Chondrocyte (in vitro differentiated cells): Measurements from ENCODE around the gene CSRP2. TPM values are rescaled to one million over a fixed set of nuclear protein-coding genes. Genes with fewer than 3 reads are reported as not detected.

Experiments
- DNase-seq: peaks from one replicate; pipeline ENCODE4 v3.0.0; 2021; ENCODE audit warnings: mixed read lengths, low spot score
- H3K27ac Mint-ChIP-seq: one replicate; pipeline ENCODE4 v1.8.0; 2021; ENCODE audit warnings: mild to moderate bottlenecking, moderate library complexity, mixed read lengths; ENCODE audit not compliant: unreplicated experiment
- H3K27me3 Mint-ChIP-seq: 2 replicates; pipeline ENCODE4 v1.8.0; 2021; ENCODE audit warnings: low read depth, mixed read lengths
- H3K36me3 Mint-ChIP-seq: 2 replicates; pipeline ENCODE4 v1.8.0; 2021; ENCODE audit warnings: low read depth, mixed read lengths
- H3K4me1 Mint-ChIP-seq: 2 replicates; pipeline ENCODE4 v1.8.0; 2021; ENCODE audit warnings: low read depth, mild to moderate bottlenecking, mixed read lengths
- H3K4me3 Mint-ChIP-seq: one replicate; pipeline ENCODE4 v1.8.0; 2021; ENCODE audit warnings: mild to moderate bottlenecking, moderate library complexity, mixed read lengths; ENCODE audit not compliant: unreplicated experiment
- H3K9me3 Mint-ChIP-seq: 2 replicates; pipeline ENCODE4 v1.8.0; 2021; ENCODE audit warnings: low read depth, mixed read lengths
- CTCF ChIP-seq: fragments of 200-600 bp; sonication (generic); IDR thresholded peaks from 2 replicates; pipeline ENCODE4 v1.5.0; 2021; ENCODE audit warnings: antibody characterized with exemption, mild to moderate bottlenecking, moderate library complexity
- total RNA-seq: library from RNA; stranded (reverse); gene quantifications from 3 replicates; pipeline ENCODE4 v1.2.1, GENCODE V29; 2021

CSRP2 gene
- total RNA-seq, 1 donor from 2014 or later: 215 TPM

- Mint-ChIP-seq H3K9me3 (peaks cover 9% of the 10 kb centered on the region), H3K27me3 (no peaks in the 10 kb centered on the region), H3K27ac (peak overlapping the region; percentile 54), H3K4me1 (peaks cover 53% of the 10 kb centered on the region), H3K36me3 (peaks cover 58% of the 10 kb centered on the region), H3K4me3 (no peak overlapping the region)
- no peak for DNase-seq
- no peak for TF ChIP-seq CTCF
Observed at GRCh38 chr12:76860256-76860655, 18.6 kb downstream of the CSRP2 start.

- TF ChIP-seq CTCF: no peak
- H3K27me3 Mint-ChIP-seq: no peaks in the 10 kb centered on the region
- no peak overlapping the region for H3K4me3 Mint-ChIP-seq
- DNase-seq: no peak
- peak overlapping the region; percentile 54 for H3K27ac Mint-ChIP-seq
- peaks cover 14% of the 10 kb centered on the region for H3K9me3 Mint-ChIP-seq
- peaks cover 47% of the 10 kb centered on the region for H3K4me1 Mint-ChIP-seq
- H3K36me3 Mint-ChIP-seq: peaks cover 63% of the 10 kb centered on the region
Observed at GRCh38 chr12:76859611-76860010, 19.2 kb downstream of the CSRP2 start.

- peaks cover 28% of the 10 kb centered on the region for H3K4me1 Mint-ChIP-seq
- H3K27me3 Mint-ChIP-seq: no peaks in the 10 kb centered on the region
- DNase-seq: no peak
- no peak overlapping the region for H3K4me3 Mint-ChIP-seq
- H3K9me3 Mint-ChIP-seq: peaks cover 14% of the 10 kb centered on the region
- H3K36me3 Mint-ChIP-seq: peaks cover 52% of the 10 kb centered on the region
- no peak overlapping the region for H3K27ac Mint-ChIP-seq
- no peak for TF ChIP-seq CTCF
Observed at GRCh38 chr12:76856018-76856644, 22.7 kb downstream of the CSRP2 start.

- no peak for TF ChIP-seq CTCF
- H3K36me3 Mint-ChIP-seq: peaks cover 55% of the 10 kb centered on the region
- H3K9me3 Mint-ChIP-seq: peaks cover 14% of the 10 kb centered on the region
- peak overlapping the region; percentile 55 for H3K27ac Mint-ChIP-seq
- no peak for DNase-seq
- no peaks in the 10 kb centered on the region for H3K27me3 Mint-ChIP-seq
- peaks cover 25% of the 10 kb centered on the region for H3K4me1 Mint-ChIP-seq
- H3K4me3 Mint-ChIP-seq: no peak overlapping the region
Observed at GRCh38 chr12:76855271-76855670, 23.5 kb downstream of the CSRP2 start.

- Mint-ChIP-seq H3K4me3 (no peak overlapping the region), H3K27ac (peak overlapping the region; percentile 50), H3K36me3 (peaks cover 29% of the 10 kb centered on the region), H3K9me3 (peaks cover 10% of the 10 kb centered on the region), H3K4me1 (peaks cover 12% of the 10 kb centered on the region), H3K27me3 (no peaks in the 10 kb centered on the region)
- no peak for DNase-seq
- no peak for TF ChIP-seq CTCF
Observed at GRCh38 chr12:76852106-76852505, 26.7 kb downstream of the CSRP2 start.
